HL-60 (cell line): ENCODE results near the gene PTTG1.

ENCODE experiments used
- DNase-seq, 2 experiments: peaks; one replicate each; pipeline ENCODE4 v3.0.0-alpha.2; 2010 to 2020; ENCODE audit warnings: low read depth in 1 of 2, low spot score in 1 of 2
- H3K27ac ChIP-seq: fragments of 250-450 bp; sonication (Bioruptor Pico); replicated peaks from 2 replicates; pipeline ENCODE4 v1.5.1; 2020; ENCODE audit warnings: mild to moderate bottlenecking, moderate library complexity
- H3K27me3 ChIP-seq: fragments of 250-450 bp; sonication (Bioruptor Pico); 2 replicates; pipeline ENCODE4 v1.5.1; 2021; ENCODE audit warnings: mild to moderate bottlenecking, moderate library complexity; ENCODE audit not compliant: insufficient read depth, poor library complexity, severe bottlenecking
- H3K4me3 ChIP-seq: replicated peaks from 2 replicates; pipeline ENCODE4 v1.5.1; 2011; ENCODE audit warnings: mild to moderate bottlenecking, control low read depth, low read length; ENCODE audit not compliant: insufficient read depth
- GABPA ChIP-seq: IDR thresholded peaks from 2 replicates; pipeline ENCODE4 v1.6.1; 2012; ENCODE audit warnings: low read depth
- POLR2AphosphoS5 ChIP-seq: IDR thresholded peaks from 2 replicates; pipeline ENCODE4 v1.6.1; 2012; ENCODE audit warnings: low read depth
- SPI1 ChIP-seq: IDR thresholded peaks from 2 replicates; pipeline ENCODE4 v1.6.1; 2012; ENCODE audit warnings: low read depth, mild to moderate bottlenecking, borderline replicate concordance
- TF ChIP-seq, protein P1 (sequence below): IDR thresholded peaks from 2 replicates; pipeline ENCODE4 v1.6.1; 2012; ENCODE audit warnings: low read depth; ENCODE audit not compliant: insufficient replicate concordance
- TF ChIP-seq, protein P2 (sequence below): IDR thresholded peaks from one replicate; pipeline ENCODE4 v1.5.1; 2011; ENCODE audit warnings: low read length, control low read depth, inconsistent platforms; ENCODE audit not compliant: insufficient read depth

PTTG1 gene

DNA sequence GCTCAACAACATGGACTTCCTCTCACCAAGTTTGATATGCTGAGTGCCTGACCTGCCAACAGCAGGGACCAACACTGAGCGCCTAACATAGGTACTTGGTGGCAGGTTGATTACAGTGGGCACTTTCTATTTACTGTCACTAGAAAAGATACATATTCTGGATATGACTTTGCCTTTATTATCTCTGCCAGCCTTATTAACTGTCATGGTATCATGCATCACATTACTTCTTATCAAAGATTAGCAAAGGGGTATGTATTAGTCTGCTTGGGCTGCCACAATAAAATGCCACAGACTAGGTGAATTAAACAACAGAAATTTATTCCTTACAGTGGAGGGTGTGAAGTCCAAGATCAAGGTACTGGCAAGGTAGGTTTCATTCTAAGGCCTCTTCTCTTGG, 37.0 kb upstream of the PTTG1 start:
- Histone ChIP-seq H3K27me3 (peaks cover 2% of the 10 kb centered on the region), H3K4me3 (no peak overlapping the region), H3K27ac (no peak overlapping the region)
- TF ChIP-seq, protein P1, sequence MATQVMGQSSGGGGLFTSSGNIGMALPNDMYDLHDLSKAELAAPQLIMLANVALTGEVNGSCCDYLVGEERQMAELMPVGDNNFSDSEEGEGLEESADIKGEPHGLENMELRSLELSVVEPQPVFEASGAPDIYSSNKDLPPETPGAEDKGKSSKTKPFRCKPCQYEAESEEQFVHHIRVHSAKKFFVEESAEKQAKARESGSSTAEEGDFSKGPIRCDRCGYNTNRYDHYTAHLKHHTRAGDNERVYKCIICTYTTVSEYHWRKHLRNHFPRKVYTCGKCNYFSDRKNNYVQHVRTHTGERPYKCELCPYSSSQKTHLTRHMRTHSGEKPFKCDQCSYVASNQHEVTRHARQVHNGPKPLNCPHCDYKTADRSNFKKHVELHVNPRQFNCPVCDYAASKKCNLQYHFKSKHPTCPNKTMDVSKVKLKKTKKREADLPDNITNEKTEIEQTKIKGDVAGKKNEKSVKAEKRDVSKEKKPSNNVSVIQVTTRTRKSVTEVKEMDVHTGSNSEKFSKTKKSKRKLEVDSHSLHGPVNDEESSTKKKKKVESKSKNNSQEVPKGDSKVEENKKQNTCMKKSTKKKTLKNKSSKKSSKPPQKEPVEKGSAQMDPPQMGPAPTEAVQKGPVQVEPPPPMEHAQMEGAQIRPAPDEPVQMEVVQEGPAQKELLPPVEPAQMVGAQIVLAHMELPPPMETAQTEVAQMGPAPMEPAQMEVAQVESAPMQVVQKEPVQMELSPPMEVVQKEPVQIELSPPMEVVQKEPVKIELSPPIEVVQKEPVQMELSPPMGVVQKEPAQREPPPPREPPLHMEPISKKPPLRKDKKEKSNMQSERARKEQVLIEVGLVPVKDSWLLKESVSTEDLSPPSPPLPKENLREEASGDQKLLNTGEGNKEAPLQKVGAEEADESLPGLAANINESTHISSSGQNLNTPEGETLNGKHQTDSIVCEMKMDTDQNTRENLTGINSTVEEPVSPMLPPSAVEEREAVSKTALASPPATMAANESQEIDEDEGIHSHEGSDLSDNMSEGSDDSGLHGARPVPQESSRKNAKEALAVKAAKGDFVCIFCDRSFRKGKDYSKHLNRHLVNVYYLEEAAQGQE, result no peak
- TF ChIP-seq SPI1, result no peak
- TF ChIP-seq, protein P2, sequence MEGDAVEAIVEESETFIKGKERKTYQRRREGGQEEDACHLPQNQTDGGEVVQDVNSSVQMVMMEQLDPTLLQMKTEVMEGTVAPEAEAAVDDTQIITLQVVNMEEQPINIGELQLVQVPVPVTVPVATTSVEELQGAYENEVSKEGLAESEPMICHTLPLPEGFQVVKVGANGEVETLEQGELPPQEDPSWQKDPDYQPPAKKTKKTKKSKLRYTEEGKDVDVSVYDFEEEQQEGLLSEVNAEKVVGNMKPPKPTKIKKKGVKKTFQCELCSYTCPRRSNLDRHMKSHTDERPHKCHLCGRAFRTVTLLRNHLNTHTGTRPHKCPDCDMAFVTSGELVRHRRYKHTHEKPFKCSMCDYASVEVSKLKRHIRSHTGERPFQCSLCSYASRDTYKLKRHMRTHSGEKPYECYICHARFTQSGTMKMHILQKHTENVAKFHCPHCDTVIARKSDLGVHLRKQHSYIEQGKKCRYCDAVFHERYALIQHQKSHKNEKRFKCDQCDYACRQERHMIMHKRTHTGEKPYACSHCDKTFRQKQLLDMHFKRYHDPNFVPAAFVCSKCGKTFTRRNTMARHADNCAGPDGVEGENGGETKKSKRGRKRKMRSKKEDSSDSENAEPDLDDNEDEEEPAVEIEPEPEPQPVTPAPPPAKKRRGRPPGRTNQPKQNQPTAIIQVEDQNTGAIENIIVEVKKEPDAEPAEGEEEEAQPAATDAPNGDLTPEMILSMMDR, result no peak
- TF ChIP-seq GABPA, result no peak
- no peak for TF ChIP-seq POLR2AphosphoS5
- DNase-seq, result no peak

DNA sequence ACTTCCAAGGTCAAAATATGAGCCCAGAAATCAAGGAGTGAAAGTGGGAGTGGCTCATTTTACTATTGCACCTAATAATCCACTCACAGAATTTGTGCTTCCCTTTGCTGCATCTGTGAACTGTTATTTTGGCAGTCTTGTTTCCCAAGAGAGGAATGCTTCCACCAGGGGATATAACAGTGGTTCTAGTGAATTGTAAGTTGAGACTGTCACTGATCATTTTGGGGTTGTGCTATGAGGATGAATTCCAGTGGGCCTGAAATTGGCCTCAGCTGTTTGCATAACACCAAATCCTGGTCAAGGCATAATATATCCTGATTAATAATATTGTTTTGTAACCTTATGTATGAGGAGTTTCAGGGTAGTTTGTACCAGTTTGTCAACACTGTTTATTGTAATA, 36.2 kb upstream of the PTTG1 start:
- Histone ChIP-seq H3K4me3 (no peak overlapping the region), H3K27ac (no peak overlapping the region), H3K27me3 (no peaks in the 10 kb centered on the region)
- DNase-seq, result no peak
- no peak for TF ChIP-seq GABPA
- no peak for TF ChIP-seq SPI1
- TF ChIP-seq POLR2AphosphoS5, result no peak
- TF ChIP-seq, protein P2, result no peak
- TF ChIP-seq, protein P1, result no peak

DNA sequence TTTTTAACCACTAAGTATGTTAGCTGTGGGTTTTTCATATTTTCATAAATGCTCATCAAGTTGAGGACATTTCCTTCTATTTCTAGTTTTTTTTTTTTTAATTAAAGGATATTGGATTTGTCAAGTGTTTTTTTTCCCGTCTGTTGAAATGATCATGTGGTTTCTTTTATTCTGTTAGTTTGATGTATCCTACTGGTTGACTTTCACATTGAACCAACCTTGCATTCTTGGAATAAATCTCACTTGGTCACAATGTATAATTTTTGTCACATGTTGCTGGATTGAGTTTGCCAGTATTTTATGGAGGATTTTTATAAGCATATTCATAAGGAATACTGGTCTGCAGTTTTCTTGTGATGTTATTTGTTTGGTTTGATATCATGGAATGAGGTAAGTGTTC, 34.2 kb upstream of the PTTG1 start:
- Histone ChIP-seq H3K4me3 (no peak overlapping the region), H3K27me3 (no peaks in the 10 kb centered on the region), H3K27ac (no peak overlapping the region)
- TF ChIP-seq, protein P1, result no peak
- TF ChIP-seq, protein P2, result no peak
- TF ChIP-seq GABPA (no peak), POLR2AphosphoS5 (no peak), SPI1 (no peak)
- DNase-seq, result no peak
